Measurements from ENCODE around the gene PAPOLA. TPM values are rescaled to one million over a fixed set of nuclear protein-coding genes. Genes with fewer than 3 reads are reported as not detected.

PAPOLA gene
- total and polyA plus RNA-seq, 9 of the 15 experiments (the other 6 are each of a cell fraction or from before 2014, with no cell fraction given), result 51.1 to 199 (median 95.8) TPM

DNA sequence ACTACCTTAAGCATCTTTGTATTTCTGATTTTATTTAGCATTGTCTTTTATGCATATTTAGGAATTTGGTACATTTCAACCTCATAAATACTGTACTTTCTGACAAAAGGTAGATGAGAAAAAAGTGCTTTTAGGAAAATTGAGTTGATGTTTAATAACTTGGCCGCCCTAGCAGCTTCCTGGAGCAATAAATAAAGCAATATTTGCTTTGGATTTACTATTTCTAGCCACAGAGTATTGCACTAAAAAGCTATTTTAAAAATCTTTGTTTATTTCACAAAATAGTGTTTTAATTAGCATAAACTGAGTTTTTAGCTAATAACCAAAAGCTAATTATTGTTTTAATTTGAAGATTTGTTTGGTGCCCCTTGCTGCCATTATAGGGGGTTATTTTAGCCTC is 9.5 kb downstream of the PAPOLA start (continued):
- TF ChIP-seq, protein P1, sequence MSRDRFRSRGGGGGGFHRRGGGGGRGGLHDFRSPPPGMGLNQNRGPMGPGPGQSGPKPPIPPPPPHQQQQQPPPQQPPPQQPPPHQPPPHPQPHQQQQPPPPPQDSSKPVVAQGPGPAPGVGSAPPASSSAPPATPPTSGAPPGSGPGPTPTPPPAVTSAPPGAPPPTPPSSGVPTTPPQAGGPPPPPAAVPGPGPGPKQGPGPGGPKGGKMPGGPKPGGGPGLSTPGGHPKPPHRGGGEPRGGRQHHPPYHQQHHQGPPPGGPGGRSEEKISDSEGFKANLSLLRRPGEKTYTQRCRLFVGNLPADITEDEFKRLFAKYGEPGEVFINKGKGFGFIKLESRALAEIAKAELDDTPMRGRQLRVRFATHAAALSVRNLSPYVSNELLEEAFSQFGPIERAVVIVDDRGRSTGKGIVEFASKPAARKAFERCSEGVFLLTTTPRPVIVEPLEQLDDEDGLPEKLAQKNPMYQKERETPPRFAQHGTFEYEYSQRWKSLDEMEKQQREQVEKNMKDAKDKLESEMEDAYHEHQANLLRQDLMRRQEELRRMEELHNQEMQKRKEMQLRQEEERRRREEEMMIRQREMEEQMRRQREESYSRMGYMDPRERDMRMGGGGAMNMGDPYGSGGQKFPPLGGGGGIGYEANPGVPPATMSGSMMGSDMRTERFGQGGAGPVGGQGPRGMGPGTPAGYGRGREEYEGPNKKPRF (IDR thresholded peaks at IDR 0.05; ENCODE audit: low read depth, low read length), result no peak

DNA sequence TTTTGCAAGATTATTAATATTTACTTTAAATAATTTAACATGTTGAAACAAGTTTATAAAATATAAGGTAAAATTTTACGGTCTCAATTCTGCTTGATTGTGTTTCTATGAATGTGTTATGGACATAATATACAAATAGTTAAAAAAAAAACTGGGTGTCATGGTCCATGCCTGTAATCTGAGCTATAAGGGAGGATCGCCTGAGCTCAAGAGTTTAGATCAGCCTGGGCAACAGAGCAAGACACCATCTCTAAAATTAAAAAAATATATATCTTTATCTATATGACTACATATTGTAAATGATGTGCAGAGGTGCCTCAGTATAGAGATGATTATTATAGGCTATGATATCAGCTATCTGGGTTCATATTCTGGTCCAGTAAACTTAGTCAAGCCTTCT is 9.9 kb downstream of the PAPOLA start:
- H3K79me2 ChIP-seq (ENCODE audit: control insufficient read depth, insufficient read depth, low read length), result peaks cover 99% of the 10 kb centered on the region
- no peak for FAIRE-seq
- in situ Hi-C loops (cut with MboI), result no loop called here
- H3K9ac ChIP-seq (ENCODE audit: insufficient read depth in 1 of 2, low read depth in 2 of 2, low read length in 2 of 2), result no peak overlapping the region
- H3K27ac ChIP-seq (ENCODE audit: extremely low read depth, low read depth, low read length), result no peak overlapping the region
- POLR2A ChIA-PET, result interaction anchor here (1.1 to 1.3 kb wide), 2 partner anchors 14 to 20 kb away, joined by 3 to 4 read pairs; no protein-coding TSS in a partner anchor
- intact Hi-C loops (cut with micrococcal nuclease), result no loop called here
- no TSS peak for BruUV-seq (replicated peaks)
- CTCF ChIA-PET (ENCODE audit: low intra/inter-chr PET ratio), result no interaction called here
- peaks cover 44% of the 10 kb centered on the region for H4K20me1 ChIP-seq (replicated peaks; ENCODE audit: control insufficient read depth, insufficient read depth, low read length)
- ATAC-seq, result peak; percentile 21; the same call in 1 of the 3 replicates
- WGBS (ENCODE audit: insufficient coverage, low coverage, missing lambda C conversion rate), result 77% methylated on average over 2 of the region's 2 CpGs
- no peak overlapping the region for H3K4me3 ChIP-seq
- no peak for DNase-seq (ENCODE audit: extremely low read depth in 1 of 4, low spot score in 3 of 4)
- H3K9me3 ChIP-seq (replicated peaks; ENCODE audit: control insufficient read depth, insufficient read depth, low read depth, low read length), result no peaks in the 10 kb centered on the region
- H3K36me3 ChIP-seq (ENCODE audit: control insufficient read depth, insufficient read depth, low read length), result no peaks in the 10 kb centered on the region
- no peak overlapping the region for H2AFZ ChIP-seq (ENCODE audit: low read depth, low read length)
- TF ChIP-seq ADNP (tag; IDR thresholded peaks at IDR 0.05), result no peak
- TF ChIP-seq NFXL1 (CRISPR knock-in tag; IDR thresholded peaks at IDR 0.05), result no peak
- TF ChIP-seq, protein P2, sequence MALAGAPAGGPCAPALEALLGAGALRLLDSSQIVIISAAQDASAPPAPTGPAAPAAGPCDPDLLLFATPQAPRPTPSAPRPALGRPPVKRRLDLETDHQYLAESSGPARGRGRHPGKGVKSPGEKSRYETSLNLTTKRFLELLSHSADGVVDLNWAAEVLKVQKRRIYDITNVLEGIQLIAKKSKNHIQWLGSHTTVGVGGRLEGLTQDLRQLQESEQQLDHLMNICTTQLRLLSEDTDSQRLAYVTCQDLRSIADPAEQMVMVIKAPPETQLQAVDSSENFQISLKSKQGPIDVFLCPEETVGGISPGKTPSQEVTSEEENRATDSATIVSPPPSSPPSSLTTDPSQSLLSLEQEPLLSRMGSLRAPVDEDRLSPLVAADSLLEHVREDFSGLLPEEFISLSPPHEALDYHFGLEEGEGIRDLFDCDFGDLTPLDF (CRISPR knock-in tag; IDR thresholded peaks at IDR 0.05), result no peak
- no peaks in the 10 kb centered on the region for H3K27me3 ChIP-seq (ENCODE audit: control insufficient read depth in 2 of 2, insufficient read depth in 2 of 2, low read length in 2 of 2)
- H3K4me1 ChIP-seq (replicated peaks in 1 of 2; ENCODE audit: control insufficient read depth in 2 of 2, insufficient read depth in 2 of 2, low read length in 2 of 2), result peaks cover 3 to 8% of the 10 kb centered on the region in 2 experiments; a peak in 1 of 5 replicates
- no peaks in the 10 kb centered on the region for H3K9me1 ChIP-seq (ENCODE audit: control insufficient read depth, insufficient read depth, low read length)
- no peak overlapping the region for H3K4me2 ChIP-seq (ENCODE audit: insufficient read depth, low read length)

Data from K562 (cell line).